Right lobe of liver (tissue), 4 donors: ENCODE results near the gene CC2D1A.

ENCODE experiments used
- POLR2A ChIP-seq: fragments of 450-650 bp; IDR thresholded peaks from one replicate; pipeline ENCODE4 v1.6.1; 2017; ENCODE audit warnings: antibody characterized with exemption, mild to moderate bottlenecking
- TF ChIP-seq, protein P1 (sequence below), 4 donors: fragments of 200-600 bp in 3 of 4; fragments of 450-650 bp in 1 of 4; IDR thresholded peaks; one replicate each; pipeline versions ENCODE4 v1.5.1 to v1.8.0; 2016 to 2022; ENCODE audit warnings: antibody characterized with exemption in 4 of 4, mild to moderate bottlenecking in 2 of 4
- donor health status: DM: no; HTN: no; CAD: no.
- donor health status: DM: no; HTN: no; CAD: no.
- donor health status: DM: no; HTN: yes; CAD: no.

- TF ChIP-seq POLR2A = no peak
- TF ChIP-seq, protein P1, sequence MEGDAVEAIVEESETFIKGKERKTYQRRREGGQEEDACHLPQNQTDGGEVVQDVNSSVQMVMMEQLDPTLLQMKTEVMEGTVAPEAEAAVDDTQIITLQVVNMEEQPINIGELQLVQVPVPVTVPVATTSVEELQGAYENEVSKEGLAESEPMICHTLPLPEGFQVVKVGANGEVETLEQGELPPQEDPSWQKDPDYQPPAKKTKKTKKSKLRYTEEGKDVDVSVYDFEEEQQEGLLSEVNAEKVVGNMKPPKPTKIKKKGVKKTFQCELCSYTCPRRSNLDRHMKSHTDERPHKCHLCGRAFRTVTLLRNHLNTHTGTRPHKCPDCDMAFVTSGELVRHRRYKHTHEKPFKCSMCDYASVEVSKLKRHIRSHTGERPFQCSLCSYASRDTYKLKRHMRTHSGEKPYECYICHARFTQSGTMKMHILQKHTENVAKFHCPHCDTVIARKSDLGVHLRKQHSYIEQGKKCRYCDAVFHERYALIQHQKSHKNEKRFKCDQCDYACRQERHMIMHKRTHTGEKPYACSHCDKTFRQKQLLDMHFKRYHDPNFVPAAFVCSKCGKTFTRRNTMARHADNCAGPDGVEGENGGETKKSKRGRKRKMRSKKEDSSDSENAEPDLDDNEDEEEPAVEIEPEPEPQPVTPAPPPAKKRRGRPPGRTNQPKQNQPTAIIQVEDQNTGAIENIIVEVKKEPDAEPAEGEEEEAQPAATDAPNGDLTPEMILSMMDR (IDR thresholded peaks at IDR 0.05) = no peak
These were observed 28.7 kb downstream of the CC2D1A start for GRCh38 chr19:13934785-13935109.
